Measurements from ENCODE around the gene CLCNKB.
"Not testable (repeated sequence)": the region's sequence is repeated elsewhere in the genome, so short reads cannot be mapped to it uniquely, and the experiment has no call there.

The CLCNKB gene

GRCh38 chr1:16015960-16016901 lies 27.4 kb upstream of the CLCNKB start:
- 89% methylated on average over 23 of the region's 23 CpGs for WGBS
- Histone ChIP-seq H3K27ac (ENCODE audit: low read depth, low read length) (no peak overlapping the region), H3K27me3 (ENCODE audit: insufficient read depth, low read length) (no peaks in the 10 kb centered on the region), H3K9ac (ENCODE audit: low read depth, low read length) (no peak overlapping the region), H3K9me3 (ENCODE audit: insufficient read depth, low read depth, low read length) (no peaks in the 10 kb centered on the region), H3K4me3 (ENCODE audit: low read length) (no peak overlapping the region), H3K4me1 (ENCODE audit: insufficient read depth, low read length) (peaks cover 18% of the 10 kb centered on the region), H3K36me3 (ENCODE audit: insufficient read depth, low read length) (no peaks in the 10 kb centered on the region)

GRCh38 chr1:16017076-16017460 lies 26.5 kb upstream of the CLCNKB start:
- Histone ChIP-seq H3K27me3 (ENCODE audit: insufficient read depth, low read length) (peaks cover 4% of the 10 kb centered on the region; the same call in 1 of the 2 replicates), H3K4me1 (ENCODE audit: insufficient read depth, low read length) (peaks cover 18% of the 10 kb centered on the region), H3K4me3 (ENCODE audit: low read length) (no peak overlapping the region), H3K9me3 (ENCODE audit: insufficient read depth, low read depth, low read length) (no peaks in the 10 kb centered on the region), H3K9ac (ENCODE audit: low read depth, low read length) (no peak overlapping the region), H3K36me3 (ENCODE audit: insufficient read depth, low read length) (no peaks in the 10 kb centered on the region), H3K27ac (ENCODE audit: low read depth, low read length) (no peak overlapping the region)
- 81% methylated on average over 9 of the region's 10 CpGs for WGBS

DNA sequence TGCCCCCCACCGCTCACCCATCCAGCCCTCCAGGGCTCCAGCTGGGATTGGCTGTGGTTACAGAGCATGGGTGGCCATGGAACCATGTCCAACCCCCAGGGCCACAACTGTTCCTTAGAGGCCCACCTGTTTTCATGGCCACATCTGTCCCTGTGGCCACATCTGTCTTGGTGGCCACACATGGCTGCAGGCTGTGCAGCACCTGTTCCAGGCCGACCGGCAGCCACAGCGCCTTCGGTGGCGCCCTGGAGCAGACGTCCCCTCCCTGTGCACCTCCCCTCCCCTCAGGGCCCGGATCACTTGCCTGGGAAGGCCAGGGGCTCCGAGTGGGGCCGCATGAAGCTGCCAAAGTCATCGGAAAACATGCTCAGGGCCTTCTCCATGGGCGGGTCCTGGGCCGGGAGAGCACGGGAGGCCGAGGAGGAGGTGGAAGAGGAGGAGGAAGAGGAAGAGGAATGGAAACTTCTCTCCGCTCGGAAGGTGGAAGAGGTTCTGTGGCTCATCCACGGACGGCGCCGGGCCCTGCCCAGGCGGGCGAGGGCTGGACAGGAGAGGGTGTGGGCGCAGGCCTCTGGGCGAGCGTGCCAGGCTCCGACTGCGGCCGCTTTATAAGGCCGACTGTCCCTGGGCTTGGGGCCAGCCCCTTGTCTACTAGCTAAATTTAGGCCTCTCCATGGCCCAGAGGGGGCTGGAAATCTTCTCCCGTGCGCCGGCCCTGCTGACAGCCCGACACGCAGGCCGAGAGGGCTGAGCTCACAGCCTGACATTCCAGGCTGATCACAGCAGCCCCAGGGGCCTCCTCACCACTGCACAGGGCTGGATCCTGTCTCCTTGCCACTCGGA lies 25.9 kb upstream of the CLCNKB start, which contains the start of gene HSPB7:
Gene HSPB7 (minus strand): TSS at position 583 of the 843 bp plus-strand sequence. CDS start 80 bp downstream, at position 503.
- H3K4me1 ChIP-seq (ENCODE audit: insufficient read depth, low read length) = peaks cover 18% of the 10 kb centered on the region

DNA sequence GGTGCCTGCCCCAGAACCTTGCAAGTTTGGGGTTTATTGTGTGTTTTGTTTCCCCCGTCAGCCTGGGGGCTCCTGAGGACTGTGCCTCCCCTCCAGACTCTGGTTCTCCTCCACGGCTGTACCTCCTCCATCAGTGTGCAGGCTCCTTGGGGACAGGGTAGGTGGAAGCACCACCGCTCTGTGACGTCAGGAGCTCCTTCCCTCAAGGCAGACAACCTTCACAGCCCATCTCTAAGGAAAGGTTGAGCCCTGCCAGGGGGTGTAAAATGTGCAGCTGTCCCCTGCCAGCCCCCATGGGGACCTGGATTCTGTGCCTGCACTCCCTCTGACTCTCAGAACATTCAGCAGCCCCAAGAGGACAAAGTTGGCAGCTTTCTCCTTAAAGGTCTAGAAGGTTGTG lies 25.3 kb upstream of the CLCNKB start:
- peaks cover 18% of the 10 kb centered on the region for H3K4me1 ChIP-seq (ENCODE audit: insufficient read depth, low read length)
- H3K36me3 ChIP-seq (ENCODE audit: insufficient read depth, low read length) = no peaks in the 10 kb centered on the region
- H3K9me3 ChIP-seq (ENCODE audit: insufficient read depth, low read depth, low read length) = no peaks in the 10 kb centered on the region
- no peak overlapping the region for H3K9ac ChIP-seq (ENCODE audit: low read depth, low read length)
- H3K27me3 ChIP-seq (ENCODE audit: insufficient read depth, low read length) = peaks cover 4% of the 10 kb centered on the region; the same call in 1 of the 2 replicates
- 94% methylated on average over 4 of the region's 4 CpGs for WGBS
- H3K4me3 ChIP-seq (ENCODE audit: low read length) = no peak overlapping the region
- H3K27ac ChIP-seq (ENCODE audit: low read depth, low read length) = no peak overlapping the region

More for the DNA sequence above, 25.9 kb upstream of the CLCNKB start, which contains the start of gene HSPB7:
- Histone ChIP-seq H3K9me3 (ENCODE audit: insufficient read depth, low read depth, low read length) (no peaks in the 10 kb centered on the region), H3K27me3 (ENCODE audit: insufficient read depth, low read length) (peaks cover 4% of the 10 kb centered on the region; the same call in 1 of the 2 replicates), H3K36me3 (ENCODE audit: insufficient read depth, low read length) (no peaks in the 10 kb centered on the region), H3K9ac (ENCODE audit: low read depth, low read length) (no peak within 1 kb of the TSS), H3K27ac (ENCODE audit: low read depth, low read length) (no peak within 1 kb of the TSS), H3K4me3 (ENCODE audit: low read length) (no peak within 1 kb of the TSS)
- WGBS = 59% methylated on average over 37 of the region's 37 CpGs

GRCh38 chr1:16018749-16019643 lies 24.6 kb upstream of the CLCNKB start:
- Histone ChIP-seq H3K27me3 (ENCODE audit: insufficient read depth, low read length) (peaks cover 8% of the 10 kb centered on the region; the same call in 1 of the 2 replicates), H3K27ac (ENCODE audit: low read depth, low read length) (no peak overlapping the region), H3K36me3 (ENCODE audit: insufficient read depth, low read length) (no peaks in the 10 kb centered on the region), H3K9ac (ENCODE audit: low read depth, low read length) (no peak overlapping the region), H3K4me3 (ENCODE audit: low read length) (no peak overlapping the region), H3K4me1 (ENCODE audit: insufficient read depth, low read length) (peaks cover 13% of the 10 kb centered on the region), H3K9me3 (ENCODE audit: insufficient read depth, low read depth, low read length) (no peaks in the 10 kb centered on the region)
- 87% methylated on average over 23 of the region's 23 CpGs for WGBS

- Histone ChIP-seq H3K4me1 (ENCODE audit: insufficient read depth, low read length) (peaks cover 13% of the 10 kb centered on the region), H3K27ac (ENCODE audit: low read depth, low read length) (no peak overlapping the region), H3K9me3 (ENCODE audit: insufficient read depth, low read depth, low read length) (no peaks in the 10 kb centered on the region), H3K9ac (ENCODE audit: low read depth, low read length) (no peak overlapping the region), H3K27me3 (ENCODE audit: insufficient read depth, low read length) (peaks cover 11% of the 10 kb centered on the region; the same call in 1 of the 2 replicates), H3K4me3 (ENCODE audit: low read length) (no peak overlapping the region), H3K36me3 (ENCODE audit: insufficient read depth, low read length) (no peaks in the 10 kb centered on the region)
- WGBS = 70% methylated on average over 9 of the region's 9 CpGs
Observed at GRCh38 chr1:16019644-16020277, 23.8 kb upstream of the CLCNKB start.

DNA sequence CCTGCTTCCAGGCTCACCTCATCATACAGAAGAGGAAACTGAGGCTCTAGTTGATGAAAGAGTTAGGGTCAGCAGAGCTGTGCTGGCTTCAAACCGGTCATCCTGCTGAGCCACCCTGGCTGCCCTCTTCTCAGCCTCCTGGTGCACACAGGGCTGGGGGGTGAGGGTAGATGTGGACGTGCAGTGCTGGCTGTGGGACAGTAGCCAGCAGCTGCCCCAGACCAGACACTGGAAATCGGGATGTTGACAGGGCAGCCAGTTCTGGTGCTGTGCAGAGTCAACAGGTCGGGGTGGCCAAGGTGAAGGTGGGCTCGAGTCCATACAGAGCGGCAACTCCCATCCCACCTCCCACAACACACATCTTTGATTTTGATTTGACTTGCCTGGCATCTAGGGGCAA lies 23.3 kb upstream of the CLCNKB start:
- H3K9me3 ChIP-seq (ENCODE audit: insufficient read depth, low read depth, low read length) = no peaks in the 10 kb centered on the region
- no peak overlapping the region for H3K27ac ChIP-seq (ENCODE audit: low read depth, low read length)
- no peak overlapping the region for H3K4me3 ChIP-seq (ENCODE audit: low read length)
- no peaks in the 10 kb centered on the region for H3K36me3 ChIP-seq (ENCODE audit: insufficient read depth, low read length)
- peaks cover 13% of the 10 kb centered on the region for H3K4me1 ChIP-seq (ENCODE audit: insufficient read depth, low read length)
- H3K9ac ChIP-seq (ENCODE audit: low read depth, low read length) = no peak overlapping the region
- 88% methylated on average over 6 of the region's 6 CpGs for WGBS
- H3K27me3 ChIP-seq (ENCODE audit: insufficient read depth, low read length) = peaks cover 15% of the 10 kb centered on the region

DNA sequence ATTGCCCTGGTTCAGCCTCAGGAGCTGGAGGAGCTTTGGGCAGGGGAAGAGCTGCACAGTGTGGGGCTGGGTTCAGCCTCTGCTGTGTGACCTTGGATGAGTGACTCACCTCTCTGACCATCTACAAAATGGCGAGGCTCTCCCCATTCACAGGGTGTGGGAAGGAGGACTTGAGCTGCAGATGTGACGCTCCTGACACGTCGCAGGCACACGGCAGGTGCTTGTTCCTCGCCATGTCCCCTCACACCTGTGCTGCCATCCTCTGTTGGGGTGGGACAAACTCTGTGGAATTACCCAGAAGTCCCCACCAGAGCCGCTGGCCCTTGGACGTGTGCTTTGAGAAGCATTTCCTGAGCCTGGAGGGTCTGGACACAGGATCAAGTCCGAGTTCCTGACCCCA lies 22.7 kb upstream of the CLCNKB start:
- Histone ChIP-seq H3K4me1 (ENCODE audit: insufficient read depth, low read length) (peaks cover 13% of the 10 kb centered on the region), H3K27me3 (ENCODE audit: insufficient read depth, low read length) (peaks cover 15% of the 10 kb centered on the region)
- WGBS = 85% methylated on average over 9 of the region's 9 CpGs

GRCh38 chr1:16021681-16022080 lies 21.9 kb upstream of the CLCNKB start, which contains the start of gene CLCNKA:
Gene CLCNKA, plus strand, starts transcription at chr1:16022036. Its CDS starts 584 bp downstream, at chr1:16022620.
- H3K4me3 ChIP-seq (ENCODE audit: low read length) = no peak within 1 kb of the TSS
- H3K27ac ChIP-seq (ENCODE audit: low read depth, low read length) = no peak within 1 kb of the TSS
- peaks cover 15% of the 10 kb centered on the region for H3K27me3 ChIP-seq (ENCODE audit: insufficient read depth, low read length)
- no peaks in the 10 kb centered on the region for H3K36me3 ChIP-seq (ENCODE audit: insufficient read depth, low read length)
- H3K9me3 ChIP-seq (ENCODE audit: insufficient read depth, low read depth, low read length) = no peaks in the 10 kb centered on the region
- 74% methylated on average over 6 of the region's 6 CpGs for WGBS
- H3K9ac ChIP-seq (ENCODE audit: low read depth, low read length) = no peak within 1 kb of the TSS
- H3K4me1 ChIP-seq (ENCODE audit: insufficient read depth, low read length) = peaks cover 13% of the 10 kb centered on the region

More for the DNA sequence above, 22.7 kb upstream of the CLCNKB start:
- H3K27ac ChIP-seq (ENCODE audit: low read depth, low read length); H3K36me3 ChIP-seq (ENCODE audit: insufficient read depth, low read length); H3K9me3 ChIP-seq (ENCODE audit: insufficient read depth, low read depth, low read length); H3K4me3 ChIP-seq (ENCODE audit: low read length); H3K9ac ChIP-seq (ENCODE audit: low read depth, low read length): not testable (repeated sequence)

GRCh38 chr1:16022393-16022792 lies 21.2 kb upstream of the CLCNKB start:
- Histone ChIP-seq H3K9me3 (ENCODE audit: insufficient read depth, low read depth, low read length) (no peaks in the 10 kb centered on the region), H3K9ac (ENCODE audit: low read depth, low read length) (no peak overlapping the region), H3K27ac (ENCODE audit: low read depth, low read length) (no peak overlapping the region), H3K27me3 (ENCODE audit: insufficient read depth, low read length) (peaks cover 17% of the 10 kb centered on the region), H3K4me1 (ENCODE audit: insufficient read depth, low read length) (peaks cover 13% of the 10 kb centered on the region), H3K36me3 (ENCODE audit: insufficient read depth, low read length) (no peaks in the 10 kb centered on the region), H3K4me3 (ENCODE audit: low read length) (no peak overlapping the region)
- WGBS = 90% methylated on average over 11 of the region's 11 CpGs
